Measurements from ENCODE around the gene TNFRSF14. TPM values are rescaled to one million over a fixed set of nuclear protein-coding genes. Genes with fewer than 3 reads are reported as not detected.

The TNFRSF14 gene
- total RNA-seq, 2 experiments from 2014 or later, result 145 to 152 TPM

GRCh38 chr1:2602866-2603520 is 46.8 kb downstream of the TNFRSF14 start:
- Mint-ChIP-seq H3K4me1 (ENCODE audit: low read depth) (no peaks in the 10 kb centered on the region), H3K9me3 (peaks cover 5% of the 10 kb centered on the region), H3K4me3 (no peak overlapping the region), H3K27me3 (no peaks in the 10 kb centered on the region), H3K27ac (no peak overlapping the region), H3K36me3 (no peaks in the 10 kb centered on the region)
- intact Hi-C loops (cut with micrococcal nuclease), result no loop called here
- CTCF ChIA-PET, result no interaction called here
- no peak for DNase-seq
- POLR2A ChIA-PET, result no interaction called here

DNA sequence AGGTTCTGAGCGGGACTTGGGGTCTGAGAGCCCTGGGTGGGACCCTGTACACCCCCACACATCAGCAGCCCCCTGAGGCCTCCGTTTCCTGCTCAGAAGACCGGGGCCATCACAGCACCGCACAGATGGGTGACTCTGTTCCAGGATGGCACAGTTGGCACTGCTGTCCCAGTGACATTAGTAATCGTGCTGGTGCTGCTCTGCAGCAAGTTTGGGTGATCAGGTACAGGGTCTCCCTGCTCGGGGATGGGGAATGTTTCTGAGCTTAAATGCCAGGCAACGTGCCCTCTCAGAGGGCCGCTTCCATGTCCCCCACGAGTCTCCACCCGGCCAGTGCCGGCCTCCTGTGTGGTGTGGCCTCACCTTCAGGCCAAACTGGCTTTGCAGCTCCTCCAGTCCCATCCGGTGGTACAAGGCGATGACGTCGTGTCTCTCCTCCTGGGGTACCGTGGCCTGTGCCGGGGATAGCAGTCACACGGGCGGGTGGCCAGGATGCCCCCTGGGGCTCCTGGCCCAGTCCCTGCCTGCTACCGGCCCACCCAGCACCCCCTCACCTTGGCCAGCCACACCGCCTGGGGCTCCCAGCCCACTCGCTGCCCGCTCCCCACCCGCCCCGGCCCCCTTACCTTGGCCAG is 47.5 kb downstream of the TNFRSF14 start:
- H3K27me3 Mint-ChIP-seq, result no peaks in the 10 kb centered on the region
- intact Hi-C loops (cut with micrococcal nuclease), result no loop called here
- ChIA-PET POLR2A (no interaction called here), CTCF (no interaction called here)
- H3K9me3 Mint-ChIP-seq, result peaks cover 2% of the 10 kb centered on the region
- no peaks in the 10 kb centered on the region for H3K4me1 Mint-ChIP-seq (ENCODE audit: low read depth)
- DNase-seq, result no peak
- no peak overlapping the region for H3K27ac Mint-ChIP-seq
- H3K4me3 Mint-ChIP-seq, result no peak overlapping the region
- no peaks in the 10 kb centered on the region for H3K36me3 Mint-ChIP-seq

DNA sequence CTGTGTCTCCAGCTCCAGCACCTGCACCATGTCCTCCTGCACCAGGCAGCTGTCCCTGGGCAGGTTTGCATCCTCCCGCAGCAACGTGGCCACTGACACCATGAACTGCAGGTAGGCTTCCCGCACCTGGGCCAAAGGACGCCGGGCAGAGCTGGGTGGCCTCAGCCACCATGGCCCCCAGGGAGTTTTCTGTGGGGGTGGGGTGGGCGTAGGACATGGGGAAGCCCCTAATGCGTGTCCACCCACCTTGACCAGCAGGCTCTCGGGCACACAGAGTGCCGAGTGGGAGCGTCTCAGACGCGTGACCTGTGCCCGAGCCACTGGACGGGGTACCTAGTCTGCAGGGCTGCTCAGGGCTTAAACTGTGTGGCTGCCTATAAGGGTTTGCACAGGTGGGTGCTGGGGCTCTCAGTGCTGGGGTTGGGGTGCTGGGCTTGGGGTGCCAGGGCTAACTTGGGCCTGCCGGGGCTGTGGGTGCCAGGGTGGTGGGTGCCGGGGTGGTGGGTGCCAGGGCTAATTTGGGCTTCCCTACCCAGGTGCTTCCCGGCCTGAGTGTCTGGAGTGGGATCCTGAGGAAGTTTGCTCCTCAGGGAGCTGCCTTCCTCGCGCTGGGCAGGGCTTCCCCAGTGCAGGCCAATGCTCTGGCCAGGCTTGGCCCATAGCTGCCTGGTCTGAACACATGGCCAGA is 48.1 kb downstream of the TNFRSF14 start:
- ChIA-PET CTCF (no interaction called here), POLR2A (no interaction called here)
- Mint-ChIP-seq H3K9me3 (no peaks in the 10 kb centered on the region), H3K27ac (no peak overlapping the region), H3K4me1 (ENCODE audit: low read depth) (no peaks in the 10 kb centered on the region), H3K36me3 (no peaks in the 10 kb centered on the region), H3K4me3 (no peak overlapping the region), H3K27me3 (no peaks in the 10 kb centered on the region)
- intact Hi-C loops (cut with micrococcal nuclease), result no loop called here
- DNase-seq, result no peak

GRCh38 chr1:2604844-2605508 is 48.8 kb downstream of the TNFRSF14 start:
- Mint-ChIP-seq H3K4me3 (no peak overlapping the region), H3K36me3 (no peaks in the 10 kb centered on the region), H3K9me3 (no peaks in the 10 kb centered on the region), H3K4me1 (ENCODE audit: low read depth) (no peaks in the 10 kb centered on the region), H3K27ac (no peak overlapping the region), H3K27me3 (no peaks in the 10 kb centered on the region)
- ChIA-PET CTCF (no interaction called here), POLR2A (no interaction called here)
- DNase-seq, result no peak
- intact Hi-C loops (cut with micrococcal nuclease), result no loop called here

DNA sequence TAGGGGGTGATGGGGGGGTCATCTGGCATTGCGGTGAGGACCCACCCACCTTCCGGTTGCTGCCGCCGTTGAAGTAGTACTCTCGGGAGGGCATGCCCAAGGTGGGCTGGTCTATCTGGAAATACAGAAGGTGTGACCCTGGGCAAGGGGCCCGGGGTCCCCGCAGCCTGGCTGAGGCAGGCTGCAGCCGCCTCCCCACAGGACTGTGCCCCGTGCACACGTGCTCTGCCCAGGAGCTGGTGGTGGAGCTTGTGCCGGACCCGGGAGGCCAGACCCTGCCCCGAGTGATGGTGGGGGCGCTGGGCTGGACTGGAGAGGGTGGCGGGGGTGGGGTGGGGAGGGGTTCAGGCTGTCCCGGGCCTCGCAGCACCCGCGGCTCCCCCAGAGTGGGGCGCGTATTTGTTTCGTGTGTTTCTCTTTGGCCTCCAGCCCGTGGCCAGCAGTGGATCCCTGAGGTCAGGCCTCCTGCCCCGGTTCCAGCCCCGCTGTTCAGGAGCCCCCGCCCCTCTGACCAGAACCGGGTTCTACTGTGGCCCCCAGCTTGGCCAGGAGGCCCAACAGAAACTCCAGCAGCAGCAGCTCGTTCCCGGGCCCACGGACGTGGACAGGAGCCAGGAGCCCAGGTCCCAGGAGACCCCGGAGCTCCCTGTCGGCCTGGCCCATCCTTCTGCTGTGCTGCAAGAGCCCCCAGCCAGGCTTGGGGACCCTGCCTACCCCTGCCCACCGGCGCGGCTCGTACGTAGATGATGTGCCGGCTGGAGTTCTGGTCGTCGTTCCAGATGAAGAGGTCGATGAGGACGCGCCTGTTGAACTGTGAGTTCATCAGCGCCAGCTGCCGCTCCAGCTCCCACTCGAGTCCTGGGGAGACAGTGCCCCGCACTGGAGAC is 49.6 kb downstream of the TNFRSF14 start:
- intact Hi-C loops (cut with micrococcal nuclease), result no loop called here
- Mint-ChIP-seq H3K4me3 (no peak overlapping the region), H3K9me3 (no peaks in the 10 kb centered on the region), H3K4me1 (ENCODE audit: low read depth) (no peaks in the 10 kb centered on the region), H3K36me3 (no peaks in the 10 kb centered on the region), H3K27me3 (no peaks in the 10 kb centered on the region), H3K27ac (no peak overlapping the region)
- POLR2A ChIA-PET, result no interaction called here
- CTCF ChIA-PET, result no interaction called here
- DNase-seq, result no peak

DNA sequence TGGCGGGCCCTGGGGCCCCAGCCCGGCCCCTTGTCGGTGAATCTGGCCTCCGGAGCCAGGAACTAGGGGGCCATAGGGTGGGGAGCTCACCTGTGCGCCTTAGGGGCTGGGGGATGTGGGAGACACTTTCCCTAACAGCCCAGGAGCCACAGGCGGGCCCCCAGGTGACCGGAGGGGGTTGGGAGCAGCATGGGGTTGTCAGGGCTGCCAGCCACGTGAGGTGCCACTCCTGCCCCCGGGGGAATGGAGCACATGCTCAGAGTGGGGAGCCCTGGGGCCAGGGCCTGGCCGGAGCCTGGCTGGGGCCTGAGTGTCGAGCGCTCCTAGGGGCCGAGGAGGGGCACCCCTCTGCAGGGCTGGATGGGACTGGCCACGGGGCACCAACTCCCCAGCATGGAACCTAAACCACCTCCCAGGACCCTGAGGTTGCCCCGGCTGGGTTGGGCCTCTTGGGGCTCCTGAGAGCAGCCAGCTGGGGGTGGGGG is 50.3 kb downstream of the TNFRSF14 start:
- no peak for DNase-seq
- no peak overlapping the region for H3K4me3 Mint-ChIP-seq
- no peaks in the 10 kb centered on the region for H3K9me3 Mint-ChIP-seq
- H3K36me3 Mint-ChIP-seq, result no peaks in the 10 kb centered on the region
- no peak overlapping the region for H3K27ac Mint-ChIP-seq
- ChIA-PET POLR2A (no interaction called here), CTCF (no interaction called here)
- intact Hi-C loops (cut with micrococcal nuclease), result no loop called here
- no peaks in the 10 kb centered on the region for H3K27me3 Mint-ChIP-seq
- no peaks in the 10 kb centered on the region for H3K4me1 Mint-ChIP-seq (ENCODE audit: low read depth)

DNA sequence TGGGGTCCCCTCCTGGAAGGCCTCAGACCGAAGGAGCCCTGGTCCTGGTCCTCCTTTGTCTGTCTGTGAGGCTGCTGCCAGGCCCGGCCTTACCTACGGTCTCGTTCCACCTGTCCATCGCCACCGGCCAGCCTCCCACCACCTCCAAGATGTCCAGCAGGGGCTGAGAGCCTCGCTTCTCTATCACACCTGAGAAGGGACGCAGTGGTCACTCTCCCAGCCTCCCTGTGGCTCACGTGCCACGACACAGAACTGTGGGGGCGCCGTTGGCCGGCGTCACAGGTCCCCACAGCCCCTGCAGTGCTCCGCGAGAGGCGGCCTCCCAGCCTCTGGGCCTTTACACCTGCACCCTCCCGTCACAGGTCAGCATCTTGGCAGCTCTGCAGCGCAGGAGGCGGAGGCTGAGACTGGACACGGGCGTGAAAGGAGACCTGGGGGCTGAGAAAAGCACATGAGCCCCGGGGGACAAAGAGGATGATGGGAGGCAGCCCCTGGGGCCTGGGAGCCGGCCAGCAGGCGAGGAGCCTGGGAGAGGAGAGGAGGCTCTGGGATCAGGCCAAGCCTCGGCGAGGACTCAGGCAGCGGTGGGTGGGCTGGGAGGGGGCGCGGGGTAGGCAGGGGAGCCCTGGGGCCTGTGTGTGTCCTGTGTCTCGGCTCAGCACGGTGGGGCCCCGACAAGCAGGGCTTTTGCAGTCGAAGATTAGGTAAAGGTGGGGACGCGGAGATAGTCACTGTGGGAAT is 50.9 kb downstream of the TNFRSF14 start:
- DNase-seq, result no peak
- H3K27ac Mint-ChIP-seq, result no peak overlapping the region
- intact Hi-C loops (cut with micrococcal nuclease), result no loop called here
- no peaks in the 10 kb centered on the region for H3K4me1 Mint-ChIP-seq (ENCODE audit: low read depth)
- H3K9me3 Mint-ChIP-seq, result no peaks in the 10 kb centered on the region
- no peak overlapping the region for H3K4me3 Mint-ChIP-seq
- no peaks in the 10 kb centered on the region for H3K27me3 Mint-ChIP-seq
- CTCF ChIA-PET, result no interaction called here
- no peaks in the 10 kb centered on the region for H3K36me3 Mint-ChIP-seq
- POLR2A ChIA-PET, result no interaction called here

DNA sequence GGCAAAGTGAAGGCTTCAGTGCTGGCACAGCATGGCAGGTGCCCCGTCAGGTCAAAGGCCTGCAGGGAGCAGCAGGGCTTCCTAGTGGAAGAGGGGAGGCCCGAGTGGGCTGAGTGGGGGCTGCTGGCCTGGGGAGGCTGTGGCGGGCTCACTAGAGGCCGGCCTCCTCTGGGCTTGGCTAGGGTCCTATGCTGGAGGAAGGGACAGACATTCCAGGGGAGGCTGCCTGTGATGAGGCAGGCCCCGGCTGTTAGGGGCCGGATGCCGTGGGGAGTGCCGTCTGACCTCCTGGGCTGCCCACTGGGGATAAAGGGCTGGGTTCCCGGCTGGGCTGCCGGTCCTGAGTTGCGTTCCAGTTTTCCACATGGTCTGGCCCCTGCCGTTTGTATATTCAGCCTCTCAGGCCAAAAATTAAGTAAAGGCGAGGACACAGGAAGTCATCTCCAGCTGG is 51.5 kb downstream of the TNFRSF14 start:
- Mint-ChIP-seq H3K36me3 (no peaks in the 10 kb centered on the region), H3K4me1 (ENCODE audit: low read depth) (no peaks in the 10 kb centered on the region), H3K27ac (no peak overlapping the region), H3K27me3 (no peaks in the 10 kb centered on the region), H3K9me3 (no peaks in the 10 kb centered on the region), H3K4me3 (no peak overlapping the region)
- ChIA-PET CTCF (no interaction called here), POLR2A (no interaction called here)
- intact Hi-C loops (cut with micrococcal nuclease), result no loop called here
- DNase-seq, result no peak

DNA sequence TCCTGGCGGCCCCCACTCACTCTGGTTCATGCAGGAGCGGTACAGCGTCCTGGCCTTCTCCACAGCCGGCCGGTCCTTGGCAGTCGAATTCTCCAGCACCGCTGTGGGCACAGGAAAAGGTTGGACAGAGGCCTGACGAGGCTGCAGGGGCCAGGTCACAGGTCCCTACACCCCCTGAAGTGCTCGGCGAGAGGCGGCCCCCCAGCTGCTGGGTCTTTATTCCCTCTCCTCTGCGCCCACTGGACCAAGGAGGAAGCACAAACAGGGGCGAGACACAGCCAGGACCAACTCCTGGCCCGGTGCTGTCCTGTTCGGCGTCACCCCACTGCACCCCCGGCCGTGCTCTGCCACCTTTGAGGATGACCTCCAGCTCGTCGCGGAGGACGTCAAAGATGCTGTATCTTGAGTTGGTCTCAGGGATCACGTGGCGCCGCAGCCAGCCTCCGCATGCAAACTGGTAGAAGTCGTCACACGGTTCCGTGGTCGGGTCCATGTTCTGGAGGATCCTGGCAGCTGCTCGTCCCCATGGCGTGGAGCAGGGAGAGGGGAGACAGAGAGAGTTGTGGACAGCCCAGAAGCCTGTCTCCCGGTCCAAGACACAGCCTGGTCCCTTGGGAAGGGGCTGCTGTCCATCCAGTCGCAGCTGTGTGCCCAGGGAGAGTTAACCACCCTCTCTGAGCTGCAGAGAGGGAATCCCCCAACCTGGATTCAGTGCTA is 53.3 kb downstream of the TNFRSF14 start:
- POLR2A ChIA-PET, result no interaction called here
- no peak overlapping the region for H3K4me3 Mint-ChIP-seq
- H3K27ac Mint-ChIP-seq, result no peak overlapping the region
- intact Hi-C loops (cut with micrococcal nuclease), result no loop called here
- H3K36me3 Mint-ChIP-seq, result peaks cover 2% of the 10 kb centered on the region
- no peak for DNase-seq
- peaks cover 2% of the 10 kb centered on the region for H3K27me3 Mint-ChIP-seq
- H3K9me3 Mint-ChIP-seq, result peaks cover 7% of the 10 kb centered on the region
- no peaks in the 10 kb centered on the region for H3K4me1 Mint-ChIP-seq (ENCODE audit: low read depth)
- CTCF ChIA-PET, result no interaction called here

- H3K27ac Mint-ChIP-seq, result no peak overlapping the region
- H3K4me1 Mint-ChIP-seq (ENCODE audit: low read depth), result no peaks in the 10 kb centered on the region
- ChIA-PET CTCF (no interaction called here), POLR2A (no interaction called here)
- intact Hi-C loops (cut with micrococcal nuclease), result no loop called here
- peaks cover 2% of the 10 kb centered on the region for H3K27me3 Mint-ChIP-seq
- peaks cover 2% of the 10 kb centered on the region for H3K36me3 Mint-ChIP-seq
- H3K4me3 Mint-ChIP-seq, result no peak overlapping the region
- no peak for DNase-seq
- H3K9me3 Mint-ChIP-seq, result peaks cover 9% of the 10 kb centered on the region
Measured at GRCh38 chr1:2610036-2610959, 54.1 kb downstream of the TNFRSF14 start.

Data from activated CD4-positive, alpha-beta memory T cell treated with anti-CD3 and anti-CD28 coated beads for 36 hours (primary cell).